ENCODE data around the gene TMEM203.

The TMEM203 gene

DNA sequence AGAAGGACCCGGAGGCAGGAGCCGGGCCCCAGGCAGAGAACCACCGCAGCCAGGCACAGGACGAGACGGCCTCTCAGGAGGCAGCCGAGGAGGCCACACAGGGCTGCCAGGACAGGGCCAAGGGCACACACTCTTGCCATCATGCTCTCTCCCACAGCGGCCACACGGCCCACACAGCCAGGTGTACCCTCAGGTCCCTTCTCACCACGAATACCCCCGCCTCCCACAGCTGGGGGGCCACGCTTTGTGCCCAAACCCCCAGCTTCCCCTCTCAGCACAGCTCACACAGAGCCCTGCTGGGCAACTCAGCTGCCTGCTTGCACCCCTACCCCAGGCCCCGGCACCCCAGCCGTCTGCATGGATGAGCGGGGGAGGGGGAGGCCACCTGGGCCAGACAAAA lies 11.7 kb downstream of the TMEM203 start:
- Mint-ChIP-seq H3K27ac (no peak overlapping the region), H3K27me3 (no peaks in the 10 kb centered on the region), H3K4me1 (ENCODE audit: low read depth) (peaks cover 71% of the 10 kb centered on the region), H3K4me3 (no peak overlapping the region), H3K9me3 (no peaks in the 10 kb centered on the region), H3K36me3 (ENCODE audit: low read depth) (peaks cover 68% of the 10 kb centered on the region)
- intact Hi-C loops (cut with micrococcal nuclease) = no loop called here

DNA sequence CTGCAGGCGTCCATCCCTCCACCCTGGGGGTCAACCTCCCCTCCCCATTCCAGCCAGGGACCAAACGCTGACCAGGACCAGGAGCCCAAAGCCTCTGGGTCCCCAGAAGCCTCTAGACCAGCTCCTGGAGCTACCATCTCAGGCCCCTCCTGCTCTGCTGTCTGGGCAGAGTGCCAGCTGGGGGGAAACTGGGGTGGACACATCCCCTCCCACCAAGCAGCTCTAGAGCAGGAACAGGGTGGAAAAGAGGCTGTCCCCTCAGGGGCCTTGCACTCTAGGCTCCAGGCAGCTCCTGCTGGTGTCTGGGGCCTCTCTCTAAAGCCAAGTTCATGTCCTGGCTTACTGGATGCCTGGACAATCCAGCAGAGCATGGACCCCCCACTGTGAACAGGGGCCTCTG lies 12.6 kb downstream of the TMEM203 start:
- no peaks in the 10 kb centered on the region for H3K27me3 Mint-ChIP-seq
- H3K36me3 Mint-ChIP-seq (ENCODE audit: low read depth) = peaks cover 72% of the 10 kb centered on the region
- no peak overlapping the region for H3K27ac Mint-ChIP-seq
- no peak overlapping the region for H3K4me3 Mint-ChIP-seq
- H3K9me3 Mint-ChIP-seq = no peaks in the 10 kb centered on the region
- peaks cover 63% of the 10 kb centered on the region for H3K4me1 Mint-ChIP-seq (ENCODE audit: low read depth)
- intact Hi-C loops (cut with micrococcal nuclease) = no loop called here

DNA sequence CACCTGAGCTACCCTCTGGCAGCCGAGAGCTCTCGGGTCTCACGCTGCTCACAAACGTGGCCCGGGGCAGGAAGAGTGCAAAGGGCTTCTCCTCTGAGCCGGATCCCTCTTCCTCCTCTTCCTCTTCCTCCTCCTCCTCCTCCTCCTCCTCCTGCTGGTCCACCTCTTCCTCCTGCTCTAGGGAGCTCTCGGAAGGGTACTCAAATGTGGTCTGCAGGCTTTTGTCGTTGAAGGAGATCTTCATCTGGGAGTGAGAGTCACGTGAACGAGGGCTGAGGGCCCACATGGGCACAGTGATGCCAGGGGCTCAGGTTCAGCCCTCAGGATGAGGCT lies 13.0 kb downstream of the TMEM203 start:
- no peak overlapping the region for H3K27ac Mint-ChIP-seq

DNA sequence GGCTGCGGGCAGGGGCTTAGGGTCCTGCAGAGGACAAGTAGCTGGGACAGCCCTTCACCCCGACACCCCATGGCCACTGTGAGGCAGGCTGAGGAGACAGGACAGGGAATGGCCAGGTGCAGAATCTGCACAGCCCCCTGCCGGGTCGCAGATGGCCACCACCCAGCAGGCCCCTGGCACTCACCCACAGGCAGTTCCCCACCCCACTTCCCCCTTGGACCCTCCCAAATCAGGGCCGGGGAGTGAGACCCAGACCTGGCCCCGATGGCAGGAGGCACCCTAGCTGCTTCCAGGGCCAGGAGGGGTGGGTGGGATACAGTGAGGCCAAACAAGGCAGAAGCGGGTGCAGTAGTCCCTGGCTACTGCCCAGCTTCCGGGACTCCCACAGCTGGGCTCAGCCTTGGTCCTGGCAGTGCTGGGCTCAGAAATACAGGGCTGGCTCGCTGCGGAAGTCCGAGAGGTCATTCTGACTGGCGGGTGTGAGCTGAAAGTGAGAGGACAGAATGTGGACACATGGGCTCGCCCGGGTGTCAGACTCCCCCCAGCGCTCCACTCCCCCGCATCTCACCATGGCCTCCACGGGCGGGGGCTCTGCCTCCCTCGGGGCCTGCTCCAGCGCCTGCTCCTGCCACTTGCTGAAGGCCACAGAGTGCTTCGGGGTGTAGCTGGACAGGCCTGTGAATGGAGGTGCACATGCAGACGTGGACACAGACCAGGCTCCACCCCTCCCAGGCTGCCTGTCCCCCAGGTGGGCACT lies 13.6 kb downstream of the TMEM203 start:
- Mint-ChIP-seq H3K36me3 (ENCODE audit: low read depth) (peaks cover 74% of the 10 kb centered on the region), H3K9me3 (no peaks in the 10 kb centered on the region), H3K27ac (no peak overlapping the region), H3K4me1 (ENCODE audit: low read depth) (peaks cover 63% of the 10 kb centered on the region), H3K27me3 (no peaks in the 10 kb centered on the region), H3K4me3 (no peak overlapping the region)
- intact Hi-C loops (cut with micrococcal nuclease) = no loop called here

More for the DNA sequence above, 13.0 kb downstream of the TMEM203 start:
- Mint-ChIP-seq H3K4me1 (ENCODE audit: low read depth) (peaks cover 63% of the 10 kb centered on the region), H3K27me3 (no peaks in the 10 kb centered on the region), H3K4me3 (no peak overlapping the region), H3K36me3 (ENCODE audit: low read depth) (peaks cover 77% of the 10 kb centered on the region), H3K9me3 (no peaks in the 10 kb centered on the region)
- intact Hi-C loops (cut with micrococcal nuclease) = no loop called here

DNA sequence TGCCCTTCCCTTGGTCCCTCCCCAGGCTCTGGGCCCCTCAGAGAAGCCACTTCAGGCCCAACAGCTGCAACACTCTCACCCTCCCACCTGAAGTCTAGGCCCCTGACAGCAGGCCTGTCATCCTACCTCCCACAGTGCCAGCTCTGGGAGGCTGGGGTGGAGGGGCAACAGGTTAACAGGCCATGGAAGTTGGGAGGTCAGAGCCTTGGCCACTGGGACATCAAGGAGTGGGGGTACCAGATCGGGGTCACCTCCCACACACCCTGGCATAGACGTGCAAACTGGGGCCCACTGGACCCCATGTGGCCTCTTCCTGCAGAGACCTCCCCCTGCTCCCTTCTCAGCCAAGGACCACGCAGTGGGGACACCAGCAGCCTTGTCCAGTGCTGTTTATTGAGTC lies 14.2 kb downstream of the TMEM203 start:
- Mint-ChIP-seq H3K36me3 (ENCODE audit: low read depth) (peaks cover 73% of the 10 kb centered on the region), H3K4me1 (ENCODE audit: low read depth) (peaks cover 65% of the 10 kb centered on the region), H3K9me3 (no peaks in the 10 kb centered on the region), H3K27ac (no peak overlapping the region), H3K4me3 (no peak overlapping the region), H3K27me3 (no peaks in the 10 kb centered on the region)
- intact Hi-C loops (cut with micrococcal nuclease) = no loop called here

DNA sequence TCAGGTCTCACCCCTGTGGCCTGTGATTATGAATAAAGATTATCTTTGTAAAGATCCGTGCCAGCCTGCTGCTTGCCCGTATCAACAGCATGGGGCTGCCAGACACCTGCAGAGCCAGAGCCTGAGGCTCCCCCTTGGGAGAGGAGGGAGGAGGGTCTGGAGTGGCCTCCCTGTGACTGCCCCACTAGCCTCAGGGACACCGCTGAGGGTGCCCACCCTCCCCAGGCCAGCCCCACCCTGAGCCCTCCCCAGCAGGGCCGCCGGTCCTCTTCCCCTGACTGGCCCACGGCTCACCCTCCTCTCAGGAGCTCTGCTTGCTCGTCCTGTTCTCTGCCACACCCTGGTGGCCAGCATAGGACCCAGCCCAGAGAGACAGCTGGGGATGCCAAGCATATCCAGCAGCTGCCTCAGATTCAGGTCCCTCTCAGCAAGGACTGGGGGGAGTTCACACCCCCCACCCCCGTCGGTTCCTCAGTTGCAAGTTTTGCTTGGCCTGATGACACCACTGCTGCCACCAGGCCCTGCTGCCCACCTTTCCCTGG lies 15.1 kb downstream of the TMEM203 start:
- intact Hi-C loops (cut with micrococcal nuclease) = no loop called here

DNA sequence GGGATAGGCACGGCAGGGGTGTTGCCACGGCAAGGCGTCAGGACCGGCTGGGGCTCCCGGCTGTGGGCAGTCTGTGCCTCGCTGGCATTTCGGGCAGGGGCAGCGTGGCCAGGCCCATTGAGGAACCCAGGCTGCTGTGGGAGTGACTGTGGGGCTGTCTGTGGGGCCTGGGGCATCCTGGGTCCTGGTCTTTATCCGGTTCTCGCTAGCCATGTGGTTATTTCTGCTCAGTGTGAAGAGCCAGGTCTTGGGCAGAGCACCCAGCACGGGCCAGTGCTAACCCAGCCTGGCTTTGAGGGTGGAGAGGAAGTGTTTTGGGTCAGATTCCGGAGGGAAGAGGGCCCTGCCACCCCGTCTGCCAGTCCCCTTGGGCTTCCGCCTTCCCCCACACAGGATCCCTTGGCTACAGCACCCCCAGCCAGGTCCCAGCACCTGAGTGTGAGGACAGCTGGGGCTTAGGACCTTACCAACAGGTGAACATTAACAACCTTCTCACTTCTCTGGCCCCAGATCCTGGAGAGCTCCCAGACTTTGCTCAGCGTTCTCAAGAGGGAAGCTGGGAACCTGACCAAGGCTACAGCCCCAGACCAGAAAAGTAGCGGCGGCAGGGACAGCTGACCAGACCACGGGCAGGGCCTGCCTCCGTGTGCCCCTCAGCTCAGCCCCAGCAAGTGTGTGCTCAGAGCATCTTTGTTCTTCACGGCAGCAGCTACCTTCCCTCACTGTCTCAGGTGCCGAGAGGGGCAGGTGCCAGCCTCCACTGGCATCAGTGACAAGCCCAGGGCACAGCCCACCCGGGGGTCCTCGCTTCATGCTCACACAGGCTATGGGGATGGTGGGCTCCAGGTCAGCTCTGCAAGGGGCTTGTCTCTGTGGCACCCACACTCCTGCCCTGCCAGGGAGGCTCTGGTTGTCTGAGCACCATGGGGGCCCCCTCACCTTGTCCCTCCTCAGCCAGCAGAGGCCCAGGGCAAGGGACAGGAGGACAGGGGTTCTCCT lies 15.9 kb downstream of the TMEM203 start:
- Mint-ChIP-seq H3K36me3 (ENCODE audit: low read depth) (peaks cover 77% of the 10 kb centered on the region), H3K4me3 (peak overlapping the region; percentile 96), H3K27ac (peak overlapping the region; percentile 90), H3K9me3 (no peaks in the 10 kb centered on the region), H3K4me1 (ENCODE audit: low read depth) (peaks cover 64% of the 10 kb centered on the region), H3K27me3 (no peaks in the 10 kb centered on the region)
- intact Hi-C loops (cut with micrococcal nuclease) = loop anchor here (5.0 kb wide), 1 partner anchor 33 kb away; the partner anchor contains the start of gene RNF208

More for the DNA sequence above, 15.1 kb downstream of the TMEM203 start:
- peak overlapping the region; percentile 96 for H3K4me3 Mint-ChIP-seq
- peak overlapping the region; percentile 90 for H3K27ac Mint-ChIP-seq
- peaks cover 66% of the 10 kb centered on the region for H3K4me1 Mint-ChIP-seq (ENCODE audit: low read depth)
- H3K9me3 Mint-ChIP-seq = no peaks in the 10 kb centered on the region
- H3K36me3 Mint-ChIP-seq (ENCODE audit: low read depth) = peaks cover 76% of the 10 kb centered on the region
- H3K27me3 Mint-ChIP-seq = no peaks in the 10 kb centered on the region

DNA sequence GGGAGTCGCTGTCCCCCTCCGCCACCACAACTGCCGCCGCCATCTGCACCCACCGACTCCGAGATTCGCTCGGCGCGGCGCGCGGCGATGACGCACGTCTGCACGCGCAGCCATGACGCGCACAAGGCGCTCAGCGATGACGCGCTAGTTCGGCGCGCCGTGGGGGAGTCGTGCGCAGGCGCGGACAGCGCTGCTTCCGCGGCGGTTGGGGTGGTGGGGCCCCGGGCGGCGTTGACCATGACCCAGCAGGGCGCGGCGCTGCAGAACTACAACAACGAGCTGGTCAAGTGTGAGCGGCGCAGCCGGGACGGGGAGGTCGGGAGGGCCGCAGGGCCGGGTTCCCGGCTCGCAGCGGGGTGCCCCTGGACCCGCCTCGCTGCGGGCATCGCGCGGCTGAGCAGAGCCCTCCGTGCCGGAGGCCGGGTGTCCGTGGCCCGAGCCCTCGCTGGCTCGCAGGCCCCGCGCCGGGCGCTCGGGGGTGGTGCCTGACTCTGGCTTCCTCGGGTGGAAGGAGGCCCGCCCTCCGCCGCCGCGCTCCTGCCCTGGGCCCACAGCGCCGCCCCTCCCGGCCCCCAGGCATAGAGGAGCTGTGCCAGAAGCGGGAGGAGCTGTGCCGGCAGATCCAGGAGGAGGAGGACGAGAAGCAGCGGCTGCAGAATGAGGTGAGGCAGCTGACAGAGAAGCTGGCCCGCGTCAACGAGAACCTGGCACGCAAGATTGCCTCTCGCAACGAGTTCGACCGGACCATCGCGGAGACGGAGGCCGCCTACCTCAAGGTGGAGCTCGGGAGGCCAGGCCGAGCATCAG lies 16.8 kb downstream of the TMEM203 start, which contains the start of the genes ANAPC2 and SSNA1:
ANAPC2 (minus strand) TSS at position 71 of the 807 bp plus-strand sequence; CDS start at position 43, 28 bp downstream.
SSNA1 (plus strand) TSS at position 187 of the 807 bp plus-strand sequence; CDS start at position 238, 51 bp downstream.
- Mint-ChIP-seq H3K27ac (peak within 1 kb of the TSS; percentile 90), H3K4me3 (peak within 1 kb of the TSS; percentile 96), H3K27me3 (no peaks in the 10 kb centered on the region), H3K9me3 (no peaks in the 10 kb centered on the region), H3K4me1 (ENCODE audit: low read depth) (peaks cover 63% of the 10 kb centered on the region), H3K36me3 (ENCODE audit: low read depth) (peaks cover 86% of the 10 kb centered on the region)
- intact Hi-C loops (cut with micrococcal nuclease) = loop anchor here (1.0 to 5.0 kb wide), 2 partner anchors 17 to 34 kb away; partner anchors contain the start of genes NDOR1, RNF208 and TMEM203

DNA sequence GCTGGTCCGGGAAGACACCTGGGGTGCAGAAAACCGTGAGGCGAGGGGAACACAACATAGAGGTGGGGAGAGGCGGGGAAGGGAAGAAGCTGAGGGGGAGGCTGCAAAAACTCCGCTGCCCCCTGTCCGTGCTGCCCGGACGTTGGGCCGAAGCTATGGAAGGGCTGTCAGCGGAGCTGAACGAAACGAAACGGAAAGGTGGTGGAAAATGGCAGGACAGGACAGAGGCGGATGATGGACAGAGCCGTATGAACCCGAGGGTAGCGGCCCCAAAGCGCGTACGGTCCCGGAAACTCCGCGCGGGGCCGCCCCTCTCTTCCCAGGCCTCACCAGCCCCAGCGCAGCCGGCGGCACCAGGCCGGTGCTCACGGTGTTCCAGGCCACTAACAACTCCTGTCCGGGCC lies 17.4 kb downstream of the TMEM203 start:
- H3K9me3 Mint-ChIP-seq = no peaks in the 10 kb centered on the region
- no peaks in the 10 kb centered on the region for H3K27me3 Mint-ChIP-seq
- peak overlapping the region; percentile 96 for H3K4me3 Mint-ChIP-seq
- H3K36me3 Mint-ChIP-seq (ENCODE audit: low read depth) = peaks cover 92% of the 10 kb centered on the region
- intact Hi-C loops (cut with micrococcal nuclease) = loop anchor here (1.0 to 5.0 kb wide), 2 partner anchors 17 to 34 kb away; partner anchors contain the start of genes NDOR1, RNF208 and TMEM203
- H3K27ac Mint-ChIP-seq = peak overlapping the region; percentile 90
- H3K4me1 Mint-ChIP-seq (ENCODE audit: low read depth) = peaks cover 62% of the 10 kb centered on the region

DNA sequence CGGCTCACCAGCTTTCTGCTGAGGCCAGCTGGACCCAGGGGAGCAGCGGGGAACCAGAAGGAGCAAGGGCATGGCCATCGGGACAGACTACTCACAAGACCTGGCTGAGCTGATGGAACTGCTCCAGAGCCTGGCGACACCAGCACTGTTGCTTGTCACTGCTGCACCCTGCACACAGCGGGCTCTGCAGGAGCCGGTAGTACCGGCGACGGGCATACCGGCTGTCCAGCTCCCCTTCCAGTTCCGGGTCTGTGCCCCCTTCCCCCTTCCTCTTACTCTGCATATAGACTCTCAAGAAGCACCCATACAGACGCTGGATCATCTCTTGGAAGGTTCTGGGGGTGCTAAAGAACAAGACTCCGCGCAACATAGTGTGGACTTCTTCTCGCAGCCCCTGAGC lies 18.1 kb downstream of the TMEM203 start:
- H3K27me3 Mint-ChIP-seq = no peaks in the 10 kb centered on the region
- peak overlapping the region; percentile 96 for H3K4me3 Mint-ChIP-seq
- intact Hi-C loops (cut with micrococcal nuclease) = loop anchor here (5.0 kb wide), 1 partner anchor 35 kb away; the partner anchor contains the start of gene RNF208
- peaks cover 57% of the 10 kb centered on the region for H3K4me1 Mint-ChIP-seq (ENCODE audit: low read depth)
- peaks cover 95% of the 10 kb centered on the region for H3K36me3 Mint-ChIP-seq (ENCODE audit: low read depth)
- peak overlapping the region; percentile 90 for H3K27ac Mint-ChIP-seq
- no peaks in the 10 kb centered on the region for H3K9me3 Mint-ChIP-seq

DNA sequence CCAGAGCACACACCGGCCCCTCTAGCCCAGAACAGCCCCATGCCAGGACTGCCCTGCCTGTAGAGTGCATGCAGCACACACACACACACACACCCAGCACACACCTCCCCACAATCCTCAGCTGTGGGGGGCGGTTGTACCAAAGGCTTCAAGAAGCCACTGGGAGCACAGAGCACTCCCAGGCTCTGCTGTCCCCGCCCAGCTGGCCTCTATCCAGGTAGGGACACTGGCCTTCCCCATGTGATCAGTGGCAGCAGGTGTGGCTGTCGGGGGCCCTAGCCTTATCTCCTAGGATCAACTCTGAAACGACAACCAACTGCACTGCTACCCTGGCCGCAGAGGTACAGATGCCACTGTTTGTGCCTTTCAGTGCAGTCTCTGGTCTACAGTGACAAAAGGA lies 19.1 kb downstream of the TMEM203 start:
- Mint-ChIP-seq H3K36me3 (ENCODE audit: low read depth) (peaks cover 95% of the 10 kb centered on the region), H3K4me1 (ENCODE audit: low read depth) (peaks cover 55% of the 10 kb centered on the region), H3K27ac (no peak overlapping the region), H3K4me3 (no peak overlapping the region), H3K9me3 (no peaks in the 10 kb centered on the region), H3K27me3 (no peaks in the 10 kb centered on the region)
- intact Hi-C loops (cut with micrococcal nuclease) = loop anchor here (5.0 kb wide), 1 partner anchor 36 kb away; the partner anchor contains the start of gene RNF208

DNA sequence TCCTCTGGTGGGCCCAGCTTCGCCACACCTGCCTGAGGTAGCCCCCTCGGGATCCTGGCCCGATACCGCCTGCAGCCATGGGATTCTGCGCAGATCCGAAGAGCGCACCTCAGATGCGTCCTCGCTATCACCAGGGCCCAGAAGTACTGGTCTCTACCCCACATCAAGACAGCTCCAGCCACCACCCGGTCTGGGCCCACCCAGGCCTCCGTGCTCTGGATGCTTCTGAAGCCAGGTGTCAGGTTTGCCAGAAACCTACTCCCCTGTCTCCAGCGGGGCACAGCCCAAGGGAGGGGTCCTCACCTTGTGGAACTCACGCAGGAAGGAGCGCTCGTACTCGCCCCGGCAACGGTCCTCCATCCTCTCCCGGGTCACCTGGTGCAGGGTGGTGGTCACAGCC lies 19.5 kb downstream of the TMEM203 start:
- Mint-ChIP-seq H3K9me3 (no peaks in the 10 kb centered on the region), H3K36me3 (ENCODE audit: low read depth) (peaks cover 95% of the 10 kb centered on the region), H3K4me3 (no peak overlapping the region), H3K27ac (no peak overlapping the region), H3K4me1 (ENCODE audit: low read depth) (peaks cover 50% of the 10 kb centered on the region), H3K27me3 (no peaks in the 10 kb centered on the region)
- intact Hi-C loops (cut with micrococcal nuclease) = loop anchor here (5.0 kb wide), 1 partner anchor 36 kb away; the partner anchor contains the start of gene RNF208

All from dendritic cell treated with granulocyte-macrophage colony-stimulating factor and Interleukin-4, amounts not matched to agents 40 ng/mL and 50 ng/mL, for 4 days (primary cell).